A549 (cell line): ENCODE results near the gene IFITM5. TPM values are rescaled to one million over a fixed set of nuclear protein-coding genes. Genes with fewer than 3 reads are reported as not detected.

ENCODE experiments used
- ATAC-seq, 2 experiments: fragments of 200-7000 bp in 1 of 2; fragments of >200 bp in 1 of 2; cut with Nextera tagmentation in 1 of 2; cut with Tn5 transposase in 1 of 2; 3 replicates each; pipeline versions ENCODE4 v1.8.0 to v1.9.1; 2018 to 2020; ENCODE audit warnings: mild to moderate bottlenecking in 1 of 2, moderate library complexity in 1 of 2
- CTCF ChIA-PET: fragments of 300-600 bp; sonication (Branson Sonifier 250); formaldehyde crosslinking; extraction: SDS; loops from one replicate; lab custom pipeline; 2021; ENCODE audit warnings: antibody characterized with exemption, inconsistent platforms; lab: Yijun Ruan, JAX
- POLR2A ChIA-PET: fragments of 350-600 bp; formaldehyde crosslinking; extraction: SDS; loops from one replicate; lab custom pipeline; 2021; ENCODE audit warnings: antibody characterized with exemption, inconsistent platforms; lab: Yijun Ruan, JAX
- DNase-seq, 2 experiments: peaks; one replicate each; pipeline versions ENCODE4 v3.0.0 to v3.0.0-alpha.2; 2011 to 2016; ENCODE audit warnings: low read depth in 1 of 2, low spot score in 1 of 2
- FAIRE-seq: peaks from 2 replicates; lab custom pipeline; 2011; peaks lifted over from hg19 to GRCh38; lab: Jason Lieb, UNC
- H3K27ac ChIP-seq, 2 experiments: fragments of >200 bp; sonication (Bioruptor Twin); formaldehyde crosslinking; 3 replicates each; pipeline ENCODE4 v1.5.1; 2016 to 2017
- H3K4me1 ChIP-seq: fragments of >200 bp; sonication (Bioruptor Twin); formaldehyde crosslinking; 3 replicates; pipeline ENCODE4 v1.6.1; 2016
- H3K4me2 ChIP-seq: fragments of >200 bp; sonication (Bioruptor Twin); formaldehyde crosslinking; 3 replicates; pipeline ENCODE4 v1.6.1; 2016
- H3K4me3 ChIP-seq: fragments of >200 bp; sonication (Bioruptor Twin); formaldehyde crosslinking; 3 replicates; pipeline ENCODE4 v1.5.1; 2016
- H3K9me3 ChIP-seq: fragments of >200 bp; sonication (Bioruptor Twin); formaldehyde crosslinking; 3 replicates; pipeline ENCODE4 v1.6.1; 2016
- ATOH8 ChIP-seq: fragments of 250-450 bp; sonication (Bioruptor Pico); IDR thresholded peaks from 2 replicates; pipeline ENCODE4 v1.5.0; 2020; ENCODE audit warnings: low read depth, mild to moderate bottlenecking, moderate library complexity
- BHLHE40 ChIP-seq: IDR thresholded peaks from 2 replicates; pipeline ENCODE4 v1.6.1; 2012; ENCODE audit warnings: low read depth, low read length, inconsistent platforms
- CBX2 ChIP-seq: fragments of 200-600 bp; sonication (generic); IDR thresholded peaks from 2 replicates; pipeline ENCODE4 v1.6.1; 2016; ENCODE audit warnings: low read depth, mild to moderate bottlenecking, borderline replicate concordance
- CBX8 ChIP-seq: fragments of 200-600 bp; sonication (generic); IDR thresholded peaks from 2 replicates; pipeline ENCODE4 v1.6.1; 2016
- CTCF ChIP-seq: fragments of >200 bp; sonication (Bioruptor Twin); formaldehyde crosslinking; IDR thresholded peaks from 3 replicates; pipeline ENCODE4 v1.5.1; 2016
- EHF ChIP-seq: fragments of 250-450 bp; sonication (Bioruptor Pico); IDR thresholded peaks from 2 replicates; pipeline ENCODE4 v1.5.0; 2020; ENCODE audit warnings: mild to moderate bottlenecking
- FOSB ChIP-seq: fragments of 250-450 bp; sonication (Bioruptor Pico); IDR thresholded peaks from 2 replicates; pipeline ENCODE4 v1.5.0; 2020; ENCODE audit warnings: mild to moderate bottlenecking, moderate library complexity
- FOXS1 ChIP-seq: fragments of 250-450 bp; sonication (Bioruptor Pico); IDR thresholded peaks from 2 replicates; pipeline ENCODE4 v1.5.0; 2020; ENCODE audit warnings: mild to moderate bottlenecking, moderate library complexity
- HES2 ChIP-seq: fragments of >200 bp; sonication (Bioruptor Twin); formaldehyde crosslinking; IDR thresholded peaks from 2 replicates; pipeline ENCODE4 v1.6.1; 2016
- HMGXB4 ChIP-seq: fragments of 250-450 bp; sonication (Bioruptor Pico); IDR thresholded peaks from 2 replicates; pipeline ENCODE4 v1.5.0; 2021; ENCODE audit warnings: mild to moderate bottlenecking, moderate library complexity, borderline replicate concordance
- HOXB13 ChIP-seq: fragments of 250-450 bp; sonication (Bioruptor Pico); IDR thresholded peaks from 2 replicates; pipeline ENCODE4 v1.5.0; 2020; ENCODE audit warnings: low read depth, mild to moderate bottlenecking, moderate library complexity
- JUNB ChIP-seq: fragments of >200 bp; sonication (Bioruptor Twin); formaldehyde crosslinking; IDR thresholded peaks from 2 replicates; pipeline ENCODE4 v1.6.1; 2016
- KDM1A ChIP-seq: fragments of 200-600 bp; sonication (generic); IDR thresholded peaks from 2 replicates; pipeline ENCODE4 v1.6.1; 2016; ENCODE audit warnings: low read depth, mild to moderate bottlenecking
- MAZ ChIP-seq: fragments of 150-350 bp; IDR thresholded peaks from 2 replicates; pipeline ENCODE4 v1.6.1; 2014; ENCODE audit warnings: antibody characterized with exemption, low read depth, low read length, borderline replicate concordance
- PHF8 ChIP-seq: fragments of 200-600 bp; sonication (generic); IDR thresholded peaks from 2 replicates; pipeline ENCODE4 v1.6.1; 2016; ENCODE audit warnings: low read depth, mild to moderate bottlenecking, antibody characterized with exemption, moderate library complexity, borderline replicate concordance
- RNF2 ChIP-seq: fragments of 200-600 bp; sonication (generic); IDR thresholded peaks from 2 replicates; pipeline ENCODE4 v1.6.1; 2016; ENCODE audit warnings: low read depth, mild to moderate bottlenecking, antibody characterized with exemption, moderate library complexity, borderline replicate concordance
- SMC3 ChIP-seq: fragments of >200 bp; sonication (Bioruptor Twin); formaldehyde crosslinking; IDR thresholded peaks from 3 replicates; pipeline ENCODE4 v1.6.1; 2018; ENCODE audit warnings: inconsistent platforms
- TFCP2L1 ChIP-seq: fragments of 250-450 bp; sonication (Bioruptor Pico); IDR thresholded peaks from 2 replicates; pipeline ENCODE4 v1.5.0; 2021; ENCODE audit warnings: mild to moderate bottlenecking
- ZC3H11A ChIP-seq: fragments of 450-650 bp; IDR thresholded peaks from 2 replicates; pipeline ENCODE4 v1.6.1; 2014; ENCODE audit warnings: antibody characterized with exemption, mild to moderate bottlenecking
- ZFP36 ChIP-seq: fragments of 450-650 bp; IDR thresholded peaks from 2 replicates; pipeline ENCODE4 v1.6.1; 2014; ENCODE audit warnings: borderline replicate concordance; ENCODE audit not compliant: partially characterized antibody
- WGBS: methylation state at CpG from one replicate; pipeline ENCODE4 v1.1.6; 2017; ENCODE audit errors: missing lambda C conversion rate; 5-methylcytosine and 5-hydroxymethylcytosine counted together
- polyA plus RNA-seq, 4 experiments: library from polyadenylated mRNA; depleted of rRNA in 3 of 4; stranded (reverse); fragments of >200 nt; fragmentation: RNase III in 1 of 4; extraction: RNeasy Plus Mini Kit Qiagen cat#74134 plus additional on column Dnase treatment in 1 of 4; gene quantifications; 2 replicates in 3 of 4; 3 replicates in 1 of 4; pipeline ENCODE4 v1.2.3, GENCODE V29; 2011 to 2017

Gene IFITM5
- polyA plus RNA-seq, 2 of the 4 experiments (the other 2 are of a cell fraction) = not detected

GRCh38 chr11:284105-285020, 15.0 kb downstream of the IFITM5 start:
- TF ChIP-seq PHF8 (no peak), JUNB (no peak), KDM1A (no peak), ZFP36 (no peak), EHF (CRISPR knock-in tag) (no peak), SMC3 (no peak), CTCF (no peak), HOXB13 (no peak), HMGXB4 (CRISPR knock-in tag) (no peak), BHLHE40 (no peak), FOSB (CRISPR knock-in tag) (no peak), TFCP2L1 (CRISPR knock-in tag) (no peak), ATOH8 (CRISPR knock-in tag) (no peak), RNF2 (no peak), MAZ (no peak), CBX2 (no peak), FOXS1 (no peak), ZC3H11A (no peak), HES2 (no peak), CBX8 (no peak)
- H3K4me1 ChIP-seq = peaks cover 15% of the 10 kb centered on the region; the same call in 1 of the 3 replicates
- H3K4me2 ChIP-seq = no peak overlapping the region
- ATAC-seq (no peak), FAIRE-seq (no peak), DNase-seq (no peak)
- no peak overlapping the region for H3K4me3 ChIP-seq
- WGBS = 83% methylated on average over 17 of the region's 24 CpGs
- H3K9me3 ChIP-seq = no peaks in the 10 kb centered on the region
- POLR2A ChIA-PET = interaction anchor here (1.7 kb wide), 1 partner anchor 77 kb away, joined by 4 read pairs; the partner anchor contains the start of genes BET1L and RIC8A
- CTCF ChIA-PET = interaction anchor here (0.7 to 0.8 kb wide), 3 partner anchors 10 to 32 kb away, joined by 3 to 5 read pairs (median 3); no protein-coding TSS in a partner anchor
- no peak overlapping the region for H3K27ac ChIP-seq
